Erythroblast (primary cell): Measurements from ENCODE around the gene PTPRN2.

ENCODE experiments used
- GATA1 ChIP-seq: IDR thresholded peaks from 2 replicates; pipeline ENCODE4 v1.6.1; 2011; ENCODE audit warnings: low read depth, mild to moderate bottlenecking, control low read depth, low read length, moderate library complexity
- POLR2A ChIP-seq: IDR thresholded peaks from 2 replicates; pipeline ENCODE4 v1.6.1; 2011; ENCODE audit warnings: mild to moderate bottlenecking, low read length

GRCh38 chr7:157603005-157603404 lies 984.6 kb downstream of the PTPRN2 start:
- no peak for TF ChIP-seq POLR2A
- TF ChIP-seq GATA1, result no peak
